HepG2 (cell line): ENCODE measurements around the gene MTPN. TPM values are rescaled to one million over a fixed set of nuclear protein-coding genes. Genes with fewer than 3 reads are reported as not detected.

Source experiments
- ATAC-seq: fragments of 200-7000 bp; cut with Tn5 transposase; 3 replicates; pipeline ENCODE4 v1.9.1; 2020; ENCODE audit warnings: mild to moderate bottlenecking, moderate library complexity
- BruUV-seq: library from RNA; stranded (reverse); fragments of 400-500 nt; replicated peaks from 2 replicates; lab custom pipeline; 2021; lab: Mats Ljungman, UMichigan
- CTCF ChIA-PET: fragments of 300-600 bp; formaldehyde crosslinking; extraction: SDS; loops from one replicate; lab custom pipeline; 2021; ENCODE audit warnings: low total read pairs, inconsistent platforms, low intra/inter-chr PET ratio; lab: Yijun Ruan, JAX
- POLR2A ChIA-PET: fragments of 350-600 bp; sonication (Branson Sonifier 250); formaldehyde crosslinking; loops from one replicate; lab custom pipeline; 2020; ENCODE audit warnings: antibody characterized with exemption, inconsistent platforms; lab: Yijun Ruan, JAX
- DNase-seq: peaks from one replicate; pipeline ENCODE4 v3.0.0-alpha.2; 2015; ENCODE audit warnings: low spot score
- FAIRE-seq: peaks from 3 replicates; lab custom pipeline; 2011; peaks lifted over from hg19 to GRCh38; lab: Jason Lieb, UNC
- H2AFZ ChIP-seq: one replicate; pipeline ENCODE4 v1.6.1; 2011; ENCODE audit warnings: low read length, inconsistent platforms
- H3K27ac ChIP-seq: fragments of 300-600 bp; 3 replicates; pipeline ENCODE4 v1.8.0; 2011; ENCODE audit warnings: mixed run types, mild to moderate bottlenecking, mixed read lengths, low read length, inconsistent platforms; ENCODE audit not compliant: insufficient read depth; ENCODE audit errors: extremely low read length
- H3K27me3 ChIP-seq, 2 experiments: fragments of 200-600 bp in 1 of 2; 2 replicates in 1 of 2; 3 replicates in 1 of 2; pipeline versions ENCODE4 v1.6.0 to v1.8.0; 2011; ENCODE audit warnings: low read length in 2 of 2, mild to moderate bottlenecking in 2 of 2, moderate library complexity in 2 of 2, inconsistent platforms in 1 of 2; ENCODE audit not compliant: insufficient read depth in 2 of 2, control insufficient read depth in 1 of 2
- H3K36me3 ChIP-seq, 2 experiments: fragments of 200-600 bp in 1 of 2; replicated peaks in 1 of 2; 2 replicates in 1 of 2; 3 replicates in 1 of 2; pipeline versions ENCODE4 v1.5.1 to v1.8.0; 2011; ENCODE audit warnings: low read length in 2 of 2, inconsistent platforms in 1 of 2; ENCODE audit not compliant: insufficient read depth in 2 of 2, control insufficient read depth in 1 of 2
- H3K4me1 ChIP-seq: 2 replicates; pipeline ENCODE4 v1.5.1; 2012; ENCODE audit warnings: low read length, inconsistent platforms; ENCODE audit not compliant: insufficient read depth
- H3K4me2 ChIP-seq: 2 replicates; pipeline ENCODE4 v1.6.0; 2011; ENCODE audit warnings: low read depth, low read length, inconsistent platforms
- H3K4me3 ChIP-seq, 3 experiments: fragments of 200-600 bp in 1 of 3; sonication (generic), shearing (Covaris generic) in 1 of 3; replicated peaks in 1 of 3; 2 replicates each; pipeline ENCODE4 v1.5.1; 2011 to 2016; ENCODE audit warnings: low read length in 3 of 3, inconsistent platforms in 2 of 3, low read depth in 2 of 3, mild to moderate bottlenecking in 2 of 3, control low read depth in 1 of 3, mixed read lengths in 1 of 3; ENCODE audit not compliant: insufficient read depth in 1 of 3
- H3K79me2 ChIP-seq: one replicate; pipeline ENCODE4 v1.6.1; 2011; ENCODE audit warnings: low read length, inconsistent platforms; ENCODE audit not compliant: insufficient read depth
- H3K9ac ChIP-seq: 2 replicates; pipeline ENCODE4 v1.6.0; 2011; ENCODE audit warnings: mild to moderate bottlenecking, low read depth, low read length, inconsistent platforms; ENCODE audit not compliant: insufficient read depth
- H3K9me3 ChIP-seq: 2 replicates; pipeline ENCODE4 v1.5.1; 2012; ENCODE audit warnings: mild to moderate bottlenecking, low read length
- H4K20me1 ChIP-seq: 2 replicates; pipeline ENCODE4 v1.6.0; 2011; ENCODE audit warnings: inconsistent platforms, mild to moderate bottlenecking, low read length, moderate library complexity; ENCODE audit not compliant: insufficient read depth
- ATM ChIP-seq: fragments of 450-650 bp; IDR thresholded peaks from 2 replicates; pipeline ENCODE4 v1.7.1; 2017; ENCODE audit warnings: mild to moderate bottlenecking, borderline replicate concordance
- ELF1 ChIP-seq: sonication (generic); formaldehyde crosslinking; IDR thresholded peaks from 2 replicates; pipeline ENCODE4 v1.4.0; 2020; ENCODE audit warnings: missing genetic modification reagents
- HOXD1 ChIP-seq: sonication (generic); formaldehyde crosslinking; IDR thresholded peaks from 2 replicates; pipeline ENCODE4 v1.5.0; 2020; ENCODE audit warnings: missing genetic modification reagents
- RFXAP ChIP-seq: sonication (generic); formaldehyde crosslinking; IDR thresholded peaks from 2 replicates; pipeline ENCODE4 v1.4.0; 2020; ENCODE audit warnings: missing genetic modification reagents, borderline replicate concordance
- SOX5 ChIP-seq: IDR thresholded peaks from 2 replicates; pipeline ENCODE4 v1.6.1; 2016; ENCODE audit warnings: borderline replicate concordance
- ZNF772 ChIP-seq: sonication (generic); formaldehyde crosslinking; IDR thresholded peaks from 2 replicates; pipeline ENCODE4 v1.5.0; 2020; ENCODE audit warnings: mild to moderate bottlenecking, missing genetic modification reagents
- WGBS: methylation state at CpG from one replicate; pipeline ENCODE4 v1.1.6; 2017; ENCODE audit warnings: low lambda C conversion rate; 5-methylcytosine and 5-hydroxymethylcytosine counted together
- in situ Hi-C: cut with HindIII; loops from 2 replicates; pipeline ENCODE4 v1.10.0; 2017; ENCODE audit warnings: low pct_unique_long_range_greater_than_20kb; ENCODE audit not compliant: extremely low pct_ligation_motif_present
- intact Hi-C: fragments of 100-400 bp; cut with micrococcal nuclease; formaldehyde crosslinking; loops from one replicate; pipeline ENCODE4 v1.10.0; 2022; ENCODE audit not compliant: unreplicated experiment
- polyA plus RNA-seq, 8 experiments: library from polyadenylated mRNA; depleted of rRNA in 3 of 8; stranded (reverse) in 7 of 8; unstranded in 1 of 8; fragments of >200 nt; fragmentation: Illumina TruSeq in 4 of 8; extraction: Trizol in 4 of 8; gene quantifications; 2 replicates each; pipeline versions ENCODE4 v1.2.1 to v1.2.3, GENCODE V29; 2011 to 2016; ENCODE audit warnings: low read depth in 4 of 8, missing spikeins in 1 of 8, mixed read lengths in 1 of 8; ENCODE audit not compliant: insufficient read depth in 1 of 8
- total RNA-seq, 5 experiments: library from RNA; depleted of rRNA; stranded (reverse); fragments of >200 nt; fragmentation: Illumina TruSeq; extraction: Trizol; gene quantifications; 2 replicates each; pipeline ENCODE4 v1.2.3, GENCODE V29; 2016; ENCODE audit warnings: low read depth in 1 of 5
- TF ChIP-seq, protein P1 (sequence below): sonication (generic); formaldehyde crosslinking; IDR thresholded peaks from 2 replicates; pipeline ENCODE4 v1.4.0; 2020; ENCODE audit warnings: mild to moderate bottlenecking, missing genetic modification reagents
- TF ChIP-seq, protein P2 (sequence below): sonication (generic); formaldehyde crosslinking; IDR thresholded peaks from 2 replicates; pipeline ENCODE4 v1.5.1; 2020; ENCODE audit warnings: missing genetic modification reagents, mild to moderate bottlenecking, borderline replicate concordance

Gene MTPN
- total and polyA plus RNA-seq, 2 of the 13 experiments (the other 11 are each of a cell fraction or from before 2014, with no cell fraction given): 31.1 to 71.7 TPM

DNA sequence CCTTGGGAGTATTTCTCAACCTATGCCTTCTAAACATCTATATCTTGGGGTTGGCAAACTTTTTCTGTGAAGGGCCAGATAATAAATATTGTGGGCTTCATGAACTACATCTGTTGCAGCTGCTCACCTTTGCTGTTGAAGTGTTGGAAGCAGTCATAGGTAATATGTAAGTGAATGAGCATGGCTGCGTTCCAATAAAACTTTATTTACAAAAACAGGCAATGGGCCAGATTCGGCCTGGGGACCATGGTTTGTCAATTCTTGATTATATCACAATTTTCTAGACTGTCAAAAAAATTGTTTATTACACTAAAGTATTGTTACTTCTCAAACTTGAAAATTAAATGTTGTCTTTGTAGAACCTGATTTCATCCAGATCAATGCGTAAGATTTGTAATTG lies 54.9 kb downstream of the MTPN start:
- Histone ChIP-seq H4K20me1 (no peaks in the 10 kb centered on the region), H3K79me2 (no peaks in the 10 kb centered on the region), H3K27me3 (no peaks in the 10 kb centered on the region), H3K9me3 (no peaks in the 10 kb centered on the region), H3K4me2 (no peak overlapping the region), H2AFZ (no peak overlapping the region), H3K4me3 (no peak overlapping the region), H3K9ac (no peak overlapping the region), H3K4me1 (no peaks in the 10 kb centered on the region), H3K27ac (no peak overlapping the region), H3K36me3 (no peaks in the 10 kb centered on the region)
- TF ChIP-seq HOXD1 (CRISPR knock-in tag): no peak
- TF ChIP-seq, protein P1, sequence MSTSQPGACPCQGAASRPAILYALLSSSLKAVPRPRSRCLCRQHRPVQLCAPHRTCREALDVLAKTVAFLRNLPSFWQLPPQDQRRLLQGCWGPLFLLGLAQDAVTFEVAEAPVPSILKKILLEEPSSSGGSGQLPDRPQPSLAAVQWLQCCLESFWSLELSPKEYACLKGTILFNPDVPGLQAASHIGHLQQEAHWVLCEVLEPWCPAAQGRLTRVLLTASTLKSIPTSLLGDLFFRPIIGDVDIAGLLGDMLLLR (CRISPR knock-in tag): no peak
- TF ChIP-seq SOX5 (CRISPR knock-in tag): no peak
- no peak for TF ChIP-seq ELF1 (CRISPR knock-in tag)
- no peak for TF ChIP-seq ZNF772 (CRISPR knock-in tag)
- no peak for TF ChIP-seq RFXAP (CRISPR knock-in tag)
- TF ChIP-seq ATM: no peak
- TF ChIP-seq, protein P2, sequence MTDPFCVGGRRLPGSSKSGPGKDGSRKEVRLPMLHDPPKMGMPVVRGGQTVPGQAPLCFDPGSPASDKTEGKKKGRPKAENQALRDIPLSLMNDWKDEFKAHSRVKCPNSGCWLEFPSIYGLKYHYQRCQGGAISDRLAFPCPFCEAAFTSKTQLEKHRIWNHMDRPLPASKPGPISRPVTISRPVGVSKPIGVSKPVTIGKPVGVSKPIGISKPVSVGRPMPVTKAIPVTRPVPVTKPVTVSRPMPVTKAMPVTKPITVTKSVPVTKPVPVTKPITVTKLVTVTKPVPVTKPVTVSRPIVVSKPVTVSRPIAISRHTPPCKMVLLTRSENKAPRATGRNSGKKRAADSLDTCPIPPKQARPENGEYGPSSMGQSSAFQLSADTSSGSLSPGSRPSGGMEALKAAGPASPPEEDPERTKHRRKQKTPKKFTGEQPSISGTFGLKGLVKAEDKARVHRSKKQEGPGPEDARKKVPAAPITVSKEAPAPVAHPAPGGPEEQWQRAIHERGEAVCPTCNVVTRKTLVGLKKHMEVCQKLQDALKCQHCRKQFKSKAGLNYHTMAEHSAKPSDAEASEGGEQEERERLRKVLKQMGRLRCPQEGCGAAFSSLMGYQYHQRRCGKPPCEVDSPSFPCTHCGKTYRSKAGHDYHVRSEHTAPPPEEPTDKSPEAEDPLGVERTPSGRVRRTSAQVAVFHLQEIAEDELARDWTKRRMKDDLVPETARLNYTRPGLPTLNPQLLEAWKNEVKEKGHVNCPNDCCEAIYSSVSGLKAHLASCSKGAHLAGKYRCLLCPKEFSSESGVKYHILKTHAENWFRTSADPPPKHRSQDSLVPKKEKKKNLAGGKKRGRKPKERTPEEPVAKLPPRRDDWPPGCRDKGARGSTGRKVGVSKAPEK (CRISPR knock-in tag): no peak
- intact Hi-C loops (no loop called here), in situ Hi-C loops (no loop called here)
- FAIRE-seq: no peak
- CTCF ChIA-PET: no interaction called here
- no TSS peak for BruUV-seq
- POLR2A ChIA-PET: no interaction called here
- no peak for ATAC-seq
- DNase-seq: no peak
- WGBS: 96% methylated on average over 3 of the region's 3 CpGs
